HPDE6-E6E7 (cell line): Measurements from ENCODE around the gene TMEM212.

ENCODE experiments used
- DNase-seq: peaks from one replicate; pipeline ENCODE4 v3.0.0; 2011; ENCODE audit warnings: missing footprints; ENCODE audit errors: extremely low spot score

Gene TMEM212

GRCh38 chr3:171834461-171834801 is 8.7 kb upstream of the TMEM212 start:
- DNase-seq, result no peak

DNA sequence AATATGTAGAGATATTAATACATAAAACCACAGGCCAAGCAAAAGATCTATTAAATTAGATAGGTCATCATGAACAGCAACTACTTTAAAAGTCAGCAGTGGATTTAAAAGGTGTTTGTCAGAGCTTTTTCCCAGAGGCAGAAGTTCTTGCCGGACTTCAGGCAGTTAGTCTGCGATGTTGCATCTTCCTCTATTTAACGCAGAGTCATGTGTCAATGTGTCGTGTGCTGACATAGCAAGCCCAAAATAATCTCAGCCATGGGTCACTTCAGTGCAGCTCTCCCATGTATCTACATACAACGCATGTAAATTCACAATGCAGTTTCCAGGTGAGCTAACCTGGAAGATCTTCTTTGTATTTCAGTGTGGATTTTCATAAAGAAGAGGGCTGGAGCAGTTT is 8.0 kb upstream of the TMEM212 start:
- no peak for DNase-seq

DNA sequence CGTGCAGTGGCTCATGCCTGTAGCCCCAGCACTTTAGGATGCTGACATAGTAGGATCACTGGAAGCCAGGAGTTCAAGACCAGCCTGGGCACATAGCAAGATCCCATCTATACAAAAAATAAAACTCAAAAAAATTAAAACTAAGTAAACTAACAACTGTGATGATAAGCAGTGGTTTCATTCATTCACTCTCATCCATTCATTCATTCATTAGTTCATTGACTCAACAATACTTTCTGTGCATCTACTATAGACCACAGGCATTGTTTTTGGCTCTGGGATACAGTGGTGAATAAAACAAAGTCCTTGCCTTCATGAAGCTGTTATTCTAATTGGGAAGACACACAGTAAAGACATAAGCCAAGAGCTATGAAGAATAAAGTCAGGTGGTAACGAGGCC is 7.5 kb upstream of the TMEM212 start:
- no peak for DNase-seq

DNA sequence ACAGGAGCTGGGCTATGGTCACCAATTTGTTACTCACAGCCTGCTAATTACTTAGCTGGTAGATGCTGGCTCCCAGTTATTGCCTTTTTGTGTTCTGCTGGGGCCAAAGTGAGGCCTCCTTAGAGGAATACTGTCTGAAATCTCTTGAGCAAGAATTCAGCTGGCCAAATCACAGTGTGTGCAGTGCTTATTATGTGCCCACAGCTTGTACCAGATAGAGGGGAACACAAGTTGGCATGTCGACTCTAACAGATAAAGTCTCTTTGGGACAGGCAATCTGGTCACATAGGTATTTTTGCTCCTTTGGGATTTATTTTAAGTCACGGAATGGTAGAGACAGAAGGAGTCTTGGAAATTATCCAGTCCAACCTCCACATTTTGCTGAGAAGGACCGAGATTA is 6.3 kb upstream of the TMEM212 start:
- no peak for DNase-seq

DNA sequence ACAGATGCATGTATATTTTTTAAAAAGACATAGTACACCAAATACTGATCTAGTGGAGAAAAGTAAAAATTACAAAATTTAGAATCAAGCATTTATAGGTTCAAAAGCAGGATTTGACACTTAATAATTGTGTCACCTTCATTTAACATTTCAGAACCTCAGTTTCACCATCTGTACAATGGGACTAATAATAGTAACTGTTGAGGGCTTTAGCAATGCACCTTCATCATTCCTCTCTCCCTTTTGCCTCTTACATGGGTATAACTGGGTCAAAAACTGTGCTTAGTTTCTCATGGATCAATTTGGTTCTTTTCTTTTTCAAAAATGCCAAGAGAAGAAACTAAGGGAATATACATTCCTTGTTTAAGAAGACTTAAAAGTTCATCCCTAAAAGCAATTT is 5.5 kb upstream of the TMEM212 start:
- DNase-seq, result no peak

GRCh38 chr3:171838218-171838720 is 4.9 kb upstream of the TMEM212 start:
- no peak for DNase-seq

GRCh38 chr3:171839270-171839669 is 3.9 kb upstream of the TMEM212 start:
- DNase-seq, result no peak

- no peak for DNase-seq
Observed at GRCh38 chr3:171840445-171840810, 2.7 kb upstream of the TMEM212 start.

DNA sequence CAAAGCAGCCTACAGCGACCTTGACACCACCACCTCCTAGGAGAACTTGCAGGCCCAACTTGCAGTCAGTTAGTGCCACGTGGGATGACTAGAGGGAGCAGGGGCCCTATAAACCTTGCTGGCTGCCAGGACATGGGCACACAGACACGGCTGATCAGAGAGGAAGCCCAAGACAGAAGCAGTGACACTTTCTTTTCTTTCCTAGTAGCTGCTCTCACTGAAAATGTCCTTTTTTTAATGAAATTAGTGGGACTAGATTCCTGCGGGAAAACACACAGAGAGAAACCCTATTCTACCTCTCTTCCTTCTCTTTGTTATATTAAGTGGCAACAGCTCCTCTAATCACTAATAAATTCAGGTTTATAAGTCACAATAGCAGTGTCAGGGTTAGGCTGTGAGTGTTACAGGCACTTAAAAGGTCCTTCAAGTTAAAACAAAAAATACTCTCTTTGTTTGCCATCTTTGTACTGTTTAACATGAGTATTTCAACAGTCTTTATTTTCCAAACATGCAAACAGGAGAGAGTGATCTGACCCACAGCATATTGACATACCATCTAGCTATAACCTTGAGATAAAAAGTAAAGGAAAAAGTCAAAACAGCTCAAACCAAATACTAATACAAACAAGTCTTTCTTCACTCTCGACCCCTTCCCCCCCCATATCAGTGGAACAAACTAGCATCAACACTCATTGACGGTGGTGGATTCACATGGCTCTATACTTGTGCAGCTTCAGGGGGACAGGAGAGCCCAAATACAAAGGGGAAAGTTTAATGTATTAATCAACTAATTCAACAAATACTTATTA is 2.1 kb upstream of the TMEM212 start:
- no peak for DNase-seq

- no peak for DNase-seq
Observed at GRCh38 chr3:171841620-171842000, 1.5 kb upstream of the TMEM212 start.

DNA sequence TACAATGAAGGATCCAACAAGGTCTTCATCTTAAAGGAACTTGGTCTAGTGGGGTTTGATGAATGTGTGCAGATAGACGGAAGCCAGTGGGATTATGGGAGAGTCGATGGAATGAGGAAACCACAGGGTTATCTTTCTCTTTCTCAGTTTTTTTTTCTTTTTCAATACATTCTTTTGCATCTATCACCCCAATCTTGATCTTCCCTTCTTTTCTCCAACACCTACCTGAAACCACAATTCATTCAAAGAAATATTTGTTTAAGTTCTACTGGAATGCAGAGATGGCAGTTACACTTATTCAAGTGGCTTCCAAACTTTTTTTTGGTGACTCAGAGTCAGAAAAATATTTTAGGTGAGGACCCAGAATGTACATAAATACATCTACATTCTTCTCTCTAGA is 1.7 kb downstream of the TMEM212 start:
- DNase-seq, result no peak

GRCh38 chr3:171845481-171846284 is 2.5 kb downstream of the TMEM212 start:
- DNase-seq, result no peak

DNA sequence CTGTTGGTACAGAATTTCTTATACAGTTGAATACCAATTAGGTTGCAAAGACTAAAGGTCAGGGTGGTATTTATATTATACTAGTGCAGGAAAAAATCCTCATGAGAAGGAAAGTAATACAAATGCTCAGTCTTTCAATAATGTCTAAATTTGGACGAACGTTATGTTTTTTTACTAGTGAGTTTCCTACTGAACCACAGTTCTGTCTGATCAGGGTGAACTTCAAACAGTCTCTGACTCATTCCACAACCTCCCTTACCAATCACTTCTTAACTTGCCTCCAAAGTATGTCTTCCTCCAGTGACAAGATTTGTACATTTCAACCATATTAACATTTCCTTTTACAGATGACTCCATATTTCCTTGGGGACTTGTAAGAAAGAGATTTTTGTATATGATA is 3.4 kb downstream of the TMEM212 start:
- no peak for DNase-seq

- DNase-seq, result no peak
Observed at GRCh38 chr3:171847133-171847532, 4.0 kb downstream of the TMEM212 start.

DNA sequence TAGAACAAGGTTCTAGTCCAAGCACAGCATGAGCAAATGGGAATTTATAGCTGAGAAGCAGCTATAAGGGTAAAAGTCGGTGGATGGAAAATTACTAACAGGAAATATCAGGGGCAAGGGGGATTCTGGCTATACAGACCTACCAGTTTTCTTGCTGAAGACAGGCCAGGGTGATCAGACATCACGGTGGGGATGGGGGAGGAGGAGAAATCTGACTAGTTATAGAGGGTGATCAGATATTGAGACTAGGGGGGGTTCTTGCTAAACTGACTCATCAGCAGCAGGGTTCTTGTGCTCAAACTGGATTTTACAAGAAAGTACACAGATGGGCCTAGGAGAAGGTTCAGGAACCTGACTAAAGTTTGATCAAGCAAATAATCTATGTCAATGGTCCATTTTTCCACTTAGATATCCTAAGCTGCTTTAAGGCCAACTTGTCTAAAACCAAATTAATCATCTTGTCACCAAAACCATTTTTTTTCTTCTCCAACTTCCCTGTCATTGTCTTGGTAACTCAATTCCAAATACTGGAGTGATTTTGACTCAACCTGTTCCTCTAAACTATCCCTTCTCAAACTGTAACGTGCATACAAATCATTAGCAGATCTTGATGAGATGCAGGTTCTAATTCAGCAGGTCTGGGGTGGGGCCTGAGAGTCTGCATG is 4.6 kb downstream of the TMEM212 start:
- DNase-seq, result no peak

DNA sequence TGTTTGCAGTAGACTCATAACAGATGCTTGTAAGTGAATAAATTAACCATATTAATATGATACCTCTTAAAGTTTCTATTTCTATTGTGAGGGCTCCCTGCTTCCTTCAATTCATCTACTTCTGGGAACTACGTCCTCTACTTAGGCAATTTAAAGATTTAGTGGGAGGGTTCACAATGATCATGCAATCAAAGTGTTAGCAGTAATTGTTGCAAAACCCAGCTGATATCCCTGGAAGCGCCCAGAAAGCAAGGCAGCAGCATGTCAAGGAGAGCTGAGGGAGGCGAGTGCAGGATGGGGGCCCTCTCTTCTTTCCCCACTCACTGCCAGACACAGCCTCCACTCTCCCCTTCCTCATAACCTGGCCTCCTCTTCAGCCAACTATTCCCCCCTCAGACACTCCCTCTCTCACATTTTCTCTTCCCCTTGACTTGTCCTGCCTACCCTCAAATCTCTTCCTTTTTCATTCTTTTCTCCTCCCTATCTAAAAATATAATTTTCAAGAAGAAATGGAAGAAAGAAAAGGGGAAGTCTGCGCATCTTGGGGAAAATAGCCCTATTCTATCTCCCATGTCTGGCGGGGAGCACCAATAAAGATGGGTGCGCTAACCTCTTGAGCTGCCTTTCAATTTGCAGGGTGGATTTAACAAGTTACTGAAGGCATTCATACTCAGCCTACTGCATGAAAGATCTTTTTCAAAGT is 6.6 kb downstream of the TMEM212 start:
- DNase-seq, result no peak

DNA sequence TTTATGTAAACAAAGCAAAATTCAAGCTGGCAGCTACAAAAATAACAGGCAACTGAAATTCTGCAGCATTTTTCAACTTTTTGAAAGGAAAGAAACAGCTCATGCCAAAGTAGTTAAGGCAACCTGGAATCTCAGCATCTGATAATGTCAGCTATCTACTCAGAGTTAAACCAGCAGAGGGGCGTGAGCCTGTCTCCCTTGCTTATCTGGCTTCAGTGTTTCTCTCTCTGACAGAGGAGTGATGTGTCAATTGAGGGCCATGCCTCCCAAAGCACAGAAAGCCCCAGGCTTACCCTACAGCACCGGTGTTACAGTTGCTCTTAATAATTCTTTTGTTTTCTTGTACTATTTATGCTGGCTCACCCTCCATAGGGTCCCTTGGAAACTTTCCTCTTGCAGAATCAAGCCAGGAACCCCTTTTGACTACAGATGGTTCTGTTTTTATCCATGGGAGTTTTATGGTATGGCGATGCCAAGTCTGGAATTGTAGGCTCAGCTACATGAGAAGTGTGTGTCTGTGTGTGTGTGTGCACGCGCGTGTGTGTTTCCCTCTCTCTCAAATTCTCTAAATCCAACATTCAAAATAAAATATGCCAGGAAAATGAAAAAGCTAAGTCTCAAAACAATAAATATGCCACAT is 7.3 kb downstream of the TMEM212 start:
- DNase-seq, result no peak

DNA sequence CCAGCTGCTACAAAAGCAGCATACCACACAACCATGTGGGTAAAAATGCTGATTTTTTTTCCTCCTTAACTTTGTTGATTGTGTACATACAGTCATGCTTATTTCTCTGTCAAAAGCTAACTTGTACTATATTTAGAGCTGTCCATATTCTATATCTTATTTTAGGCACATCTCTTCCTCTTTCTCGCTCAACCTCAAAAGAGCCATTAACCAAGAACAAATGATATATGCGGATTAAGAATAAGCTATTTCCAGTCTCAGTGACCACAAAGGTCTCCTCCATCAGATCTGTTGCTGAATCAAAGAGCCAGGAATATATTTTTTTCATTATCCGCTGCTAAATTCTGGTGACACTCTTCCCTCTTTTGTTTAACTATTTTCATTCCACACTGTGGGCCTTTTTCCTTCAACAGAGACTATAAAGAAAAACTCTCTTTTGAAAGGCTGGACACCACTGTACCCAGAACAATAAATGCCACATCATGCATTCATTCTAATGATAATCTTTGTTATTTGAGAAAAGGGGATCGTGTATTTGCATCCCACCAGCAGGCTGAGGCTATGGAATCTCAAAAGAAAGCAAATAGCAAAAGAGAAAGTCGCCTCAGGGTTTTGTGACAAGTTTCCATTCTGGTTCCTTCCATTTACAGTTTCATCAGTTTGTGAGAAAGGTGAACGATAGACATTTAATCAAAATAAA is 8.0 kb downstream of the TMEM212 start:
- DNase-seq, result no peak

DNA sequence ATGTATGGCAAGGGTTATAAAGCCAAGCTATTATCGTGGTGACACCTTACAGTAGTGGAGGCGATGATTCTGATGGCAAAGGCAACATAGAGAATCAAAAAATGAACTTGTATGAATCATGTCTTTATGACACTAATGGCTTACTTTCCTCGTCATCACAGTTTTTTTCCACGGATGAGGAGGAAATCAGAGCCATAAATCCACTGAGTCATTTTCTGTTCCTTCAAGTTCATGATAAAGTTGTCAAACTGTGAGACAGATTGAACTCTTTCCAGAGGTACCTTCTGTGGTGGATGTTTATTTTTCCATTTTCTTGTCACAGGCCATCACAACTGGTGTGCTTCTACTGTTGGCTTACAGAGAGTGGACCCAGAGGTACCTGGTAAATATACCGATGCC is 8.5 kb downstream of the TMEM212 start:
- DNase-seq, result no peak

DNA sequence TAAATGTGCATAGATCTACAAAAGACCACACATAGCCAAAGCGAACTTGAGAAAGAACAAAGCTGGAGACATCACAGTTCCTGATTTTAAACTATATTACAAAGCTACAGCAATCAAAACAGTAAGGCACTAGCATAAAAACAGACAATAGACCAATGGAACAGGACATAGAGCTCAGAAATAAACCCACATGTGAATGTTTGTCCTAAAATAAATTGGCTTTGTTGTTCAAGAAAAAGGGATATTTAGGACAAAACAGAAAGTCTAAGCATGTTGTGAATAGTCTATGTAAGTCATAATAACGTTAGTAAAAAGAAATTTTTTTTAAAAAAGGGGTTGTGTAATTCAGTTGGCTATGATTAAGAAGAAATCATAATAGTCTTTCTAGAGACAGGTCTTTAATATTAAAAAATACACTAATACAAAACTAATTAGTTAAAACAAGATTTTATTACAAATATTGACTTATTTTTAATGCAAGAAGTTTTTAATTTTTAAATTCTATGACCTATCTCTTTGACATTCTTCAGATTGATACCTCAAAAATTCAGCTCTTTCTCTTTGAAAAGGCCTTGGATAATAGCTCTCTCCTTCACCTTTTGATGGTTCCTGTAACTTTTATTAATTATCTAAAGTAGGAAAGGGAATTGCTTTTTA is 11.6 kb downstream of the TMEM212 start:
- DNase-seq, result no peak
